KG1 (cell line): ENCODE data around the gene SPEM2.

ENCODE experiments used
- DNase-seq: peaks from one replicate; lab custom pipeline; 2025; lab: John Stamatoyannopoulos, UW

The SPEM2 gene

DNA sequence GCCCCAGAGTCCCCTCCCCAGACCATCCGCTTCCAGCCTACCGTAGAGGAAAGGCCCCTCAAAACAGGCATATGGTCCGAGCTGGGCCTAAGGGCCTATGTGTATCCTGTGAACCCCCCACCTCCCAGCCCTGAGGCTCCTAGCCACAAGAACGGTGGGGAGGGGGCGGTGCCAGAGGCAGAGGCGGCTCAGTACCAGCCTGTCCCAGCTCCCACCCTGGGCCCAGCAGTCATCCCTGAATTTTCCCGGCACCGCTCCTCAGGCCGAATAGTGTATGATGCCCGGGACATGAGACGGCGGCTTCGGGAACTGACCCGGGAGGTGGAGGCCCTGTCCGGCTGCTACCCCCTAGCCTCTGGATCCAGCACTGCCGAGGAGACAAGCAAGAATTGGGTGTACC, 4.2 kb upstream of the SPEM2 start:
- no peak for DNase-seq

DNA sequence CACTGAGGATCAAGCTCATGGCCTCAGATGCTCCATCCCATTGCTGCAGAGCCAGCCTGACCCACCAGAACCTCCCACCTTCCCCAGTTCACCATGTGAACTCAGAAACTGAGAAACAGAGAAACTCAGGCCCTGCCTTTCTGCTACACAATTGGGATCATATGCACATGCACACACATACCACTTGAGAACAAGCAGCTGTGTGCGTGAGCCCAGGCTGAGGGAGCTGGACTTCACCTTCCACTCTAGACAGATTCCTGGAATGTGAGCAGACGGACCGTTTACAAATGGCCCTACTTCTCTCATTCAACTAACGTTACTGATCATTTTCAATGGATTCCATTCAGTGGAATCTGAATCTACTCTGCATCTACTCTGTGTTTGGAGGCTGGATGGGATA, 1.7 kb upstream of the SPEM2 start:
- no peak for DNase-seq

DNA sequence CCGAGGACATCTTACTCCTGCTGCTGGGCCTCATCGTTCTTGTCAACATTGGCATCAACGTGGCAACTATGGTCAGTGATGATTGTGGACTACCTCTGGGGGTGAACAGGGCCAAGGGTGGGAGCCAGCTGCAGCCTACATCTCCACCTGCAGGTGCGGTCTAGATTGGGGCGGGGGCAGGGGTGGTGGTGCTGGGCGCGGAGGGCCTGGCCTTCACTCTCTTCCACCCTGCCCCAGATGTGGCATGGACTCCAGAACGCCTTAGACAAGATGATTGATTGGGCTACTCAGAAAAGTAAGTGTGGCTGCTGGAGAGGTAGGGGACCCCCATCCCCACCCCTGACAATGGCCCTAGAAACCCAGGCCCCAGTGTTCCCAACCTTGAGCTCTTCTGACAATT, 340 bp downstream of the SPEM2 start:
- DNase-seq, result no peak

DNA sequence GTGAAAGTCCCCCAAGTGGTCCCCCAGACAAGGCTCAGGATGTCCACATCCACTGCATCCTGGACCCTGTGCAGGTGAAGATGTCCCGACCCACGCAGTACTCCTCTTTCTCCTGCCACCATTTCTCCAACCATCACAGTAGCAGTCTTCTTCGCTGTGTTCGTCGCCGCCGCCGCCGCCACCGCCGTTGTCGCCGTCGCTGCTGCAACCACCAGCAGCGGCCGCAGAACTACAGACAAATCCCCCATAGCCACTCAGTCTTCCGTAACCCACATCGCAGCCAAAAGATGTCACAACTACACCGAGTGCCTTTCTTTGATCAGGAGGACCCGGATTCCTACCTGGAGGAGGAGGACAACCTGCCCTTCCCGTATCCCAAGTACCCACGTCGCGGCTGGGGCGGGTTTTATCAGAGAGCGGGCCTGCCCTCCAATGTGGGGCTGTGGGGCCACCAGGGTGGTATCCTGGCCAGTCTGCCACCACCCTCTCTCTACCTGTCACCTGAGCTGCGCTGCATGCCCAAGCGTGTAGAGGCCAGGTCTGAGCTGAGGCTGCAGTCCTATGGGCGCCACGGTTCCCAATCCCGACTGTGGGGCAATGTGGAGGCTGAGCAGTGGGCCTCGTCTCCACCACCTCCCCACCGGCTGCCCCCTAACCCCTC, 917 bp downstream of the SPEM2 start:
- no peak for DNase-seq

DNA sequence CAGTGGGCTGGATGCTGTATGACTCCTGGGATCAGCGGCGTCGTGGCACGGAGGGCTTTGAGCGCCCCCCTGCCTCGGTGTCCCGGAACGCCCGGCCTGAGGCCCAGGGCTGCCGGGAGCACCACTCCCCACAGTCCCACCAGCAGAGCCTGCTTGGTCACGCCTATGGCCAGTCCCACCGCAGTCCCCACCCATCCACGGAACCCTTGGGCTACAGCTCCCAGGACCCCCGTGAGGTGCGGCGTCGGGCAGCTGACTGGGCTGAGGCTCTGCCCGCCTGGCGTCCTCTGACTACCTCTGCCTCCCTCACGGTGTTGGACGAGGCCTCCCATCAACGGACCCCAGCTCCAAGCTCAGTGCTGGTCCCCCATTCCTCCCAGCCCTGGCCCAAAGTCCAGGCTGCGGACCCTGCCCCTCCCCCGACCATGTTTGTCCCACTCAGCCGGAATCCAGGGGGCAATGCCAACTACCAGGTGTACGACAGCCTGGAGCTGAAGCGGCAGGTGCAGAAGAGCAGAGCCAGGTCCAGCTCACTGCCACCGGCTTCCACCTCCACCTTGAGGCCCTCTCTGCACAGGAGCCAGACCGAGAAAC, 1.6 kb downstream of the SPEM2 start:
- no peak for DNase-seq

DNA sequence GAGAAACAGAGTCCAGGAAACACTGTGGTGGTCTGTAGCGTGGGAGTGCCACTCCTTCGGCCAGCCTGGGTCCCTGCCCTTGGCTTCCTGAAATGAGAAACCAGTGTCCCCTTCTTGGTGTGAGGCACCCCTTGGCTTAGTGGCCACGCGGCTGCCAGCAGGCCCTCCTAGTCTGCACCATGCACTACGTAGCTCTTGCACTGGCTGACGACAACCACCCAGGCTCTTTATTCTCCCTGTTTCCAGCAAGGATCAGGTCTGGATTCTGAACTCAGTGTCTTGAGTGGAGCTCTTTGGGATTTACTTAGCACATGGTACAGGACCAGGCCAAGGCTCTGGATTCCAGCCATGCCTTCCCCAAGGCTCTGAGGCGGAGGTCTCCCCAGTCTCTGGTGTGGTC, 2.1 kb downstream of the SPEM2 start:
- no peak for DNase-seq

DNA sequence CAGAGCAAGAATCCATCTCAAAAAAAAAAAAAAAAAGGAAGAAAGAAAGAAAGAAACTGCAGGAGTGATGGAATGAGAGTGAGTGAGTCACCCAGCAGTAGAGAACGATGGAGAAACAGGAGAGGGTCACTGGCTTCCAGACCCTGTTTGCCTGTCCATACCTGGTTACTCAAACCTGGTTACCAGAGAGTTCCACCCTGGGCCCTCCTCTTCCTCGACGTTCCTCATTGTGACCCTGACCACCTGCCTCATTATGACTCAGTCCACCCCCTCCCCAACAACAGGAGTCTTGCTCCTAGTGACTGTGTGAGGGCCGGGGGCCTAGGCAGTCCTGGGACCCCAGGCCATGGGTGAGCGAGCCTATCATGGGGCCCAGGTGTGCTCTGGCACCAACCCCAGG, 3.1 kb downstream of the SPEM2 start, which contains the start of gene SPEM3:
Gene SPEM3 (plus strand): TSS at position 301 of the 400 bp plus-strand sequence. CDS start 46 bp downstream, at position 347.
- no peak for DNase-seq

DNA sequence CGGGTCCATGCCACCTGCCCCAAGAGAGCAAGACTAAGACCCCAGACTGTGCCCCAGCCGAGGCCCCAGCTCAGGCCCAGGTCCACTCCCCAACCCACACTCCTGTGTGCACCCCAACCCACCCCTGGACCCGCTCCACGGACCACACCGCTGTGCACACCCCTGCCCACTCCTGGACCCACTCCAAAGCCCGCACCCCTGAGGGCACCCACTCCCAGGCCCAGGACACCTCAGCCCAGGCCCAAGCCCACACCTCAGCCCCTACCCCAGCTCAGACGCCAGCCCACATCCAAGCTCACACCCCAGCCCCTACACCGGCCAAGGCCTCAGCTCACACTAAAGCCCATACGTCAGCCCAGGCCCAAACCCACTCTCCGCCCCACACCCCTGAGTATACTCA, 4.3 kb downstream of the SPEM2 start:
- DNase-seq, result no peak

DNA sequence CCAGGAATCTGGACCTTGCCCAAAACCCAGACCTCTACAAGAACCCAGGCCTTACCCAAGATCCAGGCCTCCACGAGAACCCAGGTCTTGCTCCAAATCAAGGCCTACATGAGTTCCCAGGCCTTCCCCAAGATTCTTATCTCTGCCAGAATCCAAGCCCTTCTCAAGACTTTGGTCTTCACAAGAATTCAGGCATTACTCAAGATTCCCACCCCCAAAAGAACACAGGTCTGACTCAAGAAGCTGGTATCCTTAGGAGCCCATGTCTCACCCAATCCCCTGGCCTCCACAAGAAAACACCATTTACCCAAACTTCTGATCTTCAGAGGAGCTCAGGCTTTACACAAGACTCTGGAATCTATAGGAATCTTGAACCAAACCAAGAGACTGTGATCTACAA, 5.8 kb downstream of the SPEM2 start:
- no peak for DNase-seq

DNA sequence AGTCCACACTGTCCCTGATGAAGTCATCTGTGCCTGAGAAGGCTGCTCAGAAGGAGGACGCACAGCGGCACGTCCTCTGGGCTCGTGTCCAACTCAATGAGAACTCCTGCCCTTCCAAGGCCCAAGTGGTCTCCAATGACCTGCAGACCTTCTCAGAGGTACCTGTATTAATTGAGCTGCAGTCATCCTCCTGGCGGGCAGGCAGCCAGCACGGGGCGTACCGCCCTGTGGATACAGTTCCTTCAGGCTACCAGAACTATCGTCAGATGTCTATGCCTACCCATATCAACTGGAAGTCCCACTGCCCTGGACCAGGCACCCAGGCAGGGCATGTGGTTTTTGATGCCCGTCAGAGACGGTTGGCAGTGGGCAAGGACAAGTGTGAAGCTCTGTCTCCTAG, 6.9 kb downstream of the SPEM2 start:
- DNase-seq, result no peak

DNA sequence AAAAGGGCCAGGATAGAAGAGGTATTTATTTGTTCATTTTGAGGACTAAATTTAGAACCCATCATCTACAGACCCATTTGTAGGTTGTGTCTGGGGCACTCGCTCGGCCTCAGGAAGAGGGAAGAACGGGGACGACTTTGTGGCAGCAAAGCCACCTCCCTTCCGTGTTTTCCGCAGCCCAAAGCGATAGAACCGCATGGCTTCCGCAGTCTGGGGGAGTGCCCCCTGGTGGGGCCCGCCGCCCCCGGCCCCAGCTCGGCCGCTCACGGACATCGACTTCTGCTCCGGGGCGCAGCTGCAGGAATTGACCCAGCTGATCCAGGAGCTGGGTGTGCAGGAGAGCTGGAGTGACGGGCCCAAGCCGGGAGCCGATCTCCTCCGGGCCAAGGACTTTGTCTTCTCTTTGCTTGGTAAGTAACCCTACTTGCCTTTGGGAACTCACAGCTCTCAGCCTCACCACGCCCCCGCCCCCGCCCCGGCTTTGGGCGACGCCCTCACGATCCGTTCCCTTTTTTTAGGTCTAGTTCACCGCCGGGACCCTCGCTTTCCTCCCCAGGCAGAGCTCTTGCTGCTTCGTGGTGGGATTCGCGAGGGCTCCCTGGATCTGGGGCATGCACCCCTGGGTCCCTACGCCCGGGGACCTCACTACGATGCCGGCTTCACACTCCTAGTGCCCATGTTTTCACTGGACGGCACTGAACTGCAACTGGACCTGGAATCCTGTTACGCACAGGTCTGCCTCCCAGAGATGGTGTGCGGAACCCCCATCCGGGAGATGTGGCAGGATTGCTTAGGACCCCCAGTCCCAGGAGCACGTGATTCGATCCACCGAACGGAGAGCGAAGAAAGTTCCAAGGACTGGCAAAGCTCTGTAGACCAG, 10.5 kb downstream of the SPEM2 start:
- DNase-seq, result no peak

DNA sequence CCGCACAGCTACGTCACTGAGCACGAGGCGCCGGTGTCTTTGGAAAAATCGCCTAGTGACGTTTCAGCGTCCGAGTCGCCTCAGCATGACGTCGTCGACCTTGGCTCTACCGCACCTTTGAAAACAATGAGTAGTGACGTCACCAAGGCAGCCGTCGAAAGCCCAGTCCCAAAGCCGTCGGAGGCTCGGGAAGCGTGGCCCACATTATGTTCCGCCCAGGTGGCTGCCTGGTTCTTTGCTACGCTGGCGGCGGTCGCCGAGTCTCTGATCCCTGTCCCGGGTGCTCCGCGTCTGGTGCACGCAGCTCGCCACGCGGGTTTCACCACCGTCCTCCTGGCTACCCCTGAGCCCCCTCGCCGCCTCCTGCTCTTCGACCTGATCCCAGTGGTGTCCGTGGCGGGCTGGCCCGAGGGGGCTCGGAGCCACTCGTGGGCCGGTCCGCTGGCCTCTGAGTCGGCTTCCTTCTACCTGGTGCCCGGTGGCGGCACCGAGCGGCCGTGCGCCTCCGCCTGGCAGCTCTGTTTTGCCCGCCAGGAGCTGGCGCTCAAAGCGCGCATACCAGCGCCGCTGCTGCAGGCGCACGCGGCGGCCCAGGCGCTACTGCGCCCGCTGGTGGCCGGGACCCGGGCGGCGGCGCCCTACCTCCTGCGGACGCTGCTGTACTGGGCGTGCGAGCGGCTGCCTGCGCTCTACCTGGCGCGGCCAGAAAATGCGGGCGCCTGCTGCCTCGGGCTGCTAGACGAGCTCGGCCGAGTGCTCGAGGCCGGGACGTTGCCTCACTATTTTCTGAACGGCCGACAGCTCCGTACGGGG, 11.3 kb downstream of the SPEM2 start:
- no peak for DNase-seq

DNA sequence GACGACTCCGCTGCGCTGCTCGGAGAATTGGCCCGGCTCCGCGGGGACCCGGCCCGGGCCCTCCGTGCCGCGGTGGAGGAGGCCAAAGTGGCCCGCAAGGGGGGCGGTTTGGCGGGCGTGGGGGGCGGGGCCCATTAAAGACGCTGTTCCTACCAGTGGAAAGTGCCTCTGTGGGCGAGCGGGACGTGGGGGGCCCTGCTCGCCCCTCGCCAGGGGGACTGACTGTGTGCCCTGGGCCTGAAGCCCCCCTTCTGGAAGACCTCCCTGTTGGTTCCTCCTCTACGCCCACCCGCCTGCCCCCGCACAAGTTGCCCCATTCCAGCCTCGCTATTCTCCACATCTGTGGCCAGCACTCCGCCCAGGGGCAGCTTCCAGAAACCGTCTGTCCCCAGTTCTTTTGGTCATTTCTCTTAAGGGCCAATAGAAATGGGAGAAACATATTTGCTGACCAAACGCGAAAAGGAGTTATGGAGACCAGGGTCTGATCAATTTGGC, 12.0 kb downstream of the SPEM2 start:
- DNase-seq, result no peak

DNA sequence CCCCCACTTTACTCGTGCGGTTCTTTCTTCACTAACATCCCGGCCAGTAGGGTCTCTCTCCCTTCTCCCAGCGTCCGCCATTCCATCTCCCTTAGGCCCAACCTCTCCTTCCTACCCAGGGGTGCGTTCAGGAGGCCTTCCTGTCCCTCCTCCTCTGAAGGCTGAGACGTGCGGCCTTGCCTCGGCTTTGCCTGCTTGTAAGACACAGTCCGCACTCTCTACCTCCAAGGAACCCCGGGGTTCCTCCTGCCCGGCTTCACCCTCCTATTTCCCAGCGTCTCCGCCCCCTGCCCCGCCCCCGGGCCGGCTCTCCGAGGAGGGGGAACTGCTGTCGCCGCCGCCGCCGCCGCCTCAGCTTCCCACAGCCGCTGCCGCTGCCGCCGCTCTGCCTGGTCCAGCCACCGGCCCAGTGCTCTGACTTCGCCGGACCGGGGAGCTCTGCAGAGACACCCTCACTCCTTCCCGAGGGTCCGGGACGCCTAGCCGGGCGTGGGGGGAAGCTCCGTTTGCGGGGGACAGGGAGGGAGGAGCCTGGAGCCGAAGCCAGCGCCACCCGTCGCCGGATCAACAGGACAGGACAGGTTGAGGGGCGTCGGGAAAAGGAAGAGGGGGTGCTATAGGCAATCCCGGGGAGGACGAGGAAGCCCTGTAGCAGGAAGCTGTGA, 12.7 kb downstream of the SPEM2 start:
- no peak for DNase-seq

DNA sequence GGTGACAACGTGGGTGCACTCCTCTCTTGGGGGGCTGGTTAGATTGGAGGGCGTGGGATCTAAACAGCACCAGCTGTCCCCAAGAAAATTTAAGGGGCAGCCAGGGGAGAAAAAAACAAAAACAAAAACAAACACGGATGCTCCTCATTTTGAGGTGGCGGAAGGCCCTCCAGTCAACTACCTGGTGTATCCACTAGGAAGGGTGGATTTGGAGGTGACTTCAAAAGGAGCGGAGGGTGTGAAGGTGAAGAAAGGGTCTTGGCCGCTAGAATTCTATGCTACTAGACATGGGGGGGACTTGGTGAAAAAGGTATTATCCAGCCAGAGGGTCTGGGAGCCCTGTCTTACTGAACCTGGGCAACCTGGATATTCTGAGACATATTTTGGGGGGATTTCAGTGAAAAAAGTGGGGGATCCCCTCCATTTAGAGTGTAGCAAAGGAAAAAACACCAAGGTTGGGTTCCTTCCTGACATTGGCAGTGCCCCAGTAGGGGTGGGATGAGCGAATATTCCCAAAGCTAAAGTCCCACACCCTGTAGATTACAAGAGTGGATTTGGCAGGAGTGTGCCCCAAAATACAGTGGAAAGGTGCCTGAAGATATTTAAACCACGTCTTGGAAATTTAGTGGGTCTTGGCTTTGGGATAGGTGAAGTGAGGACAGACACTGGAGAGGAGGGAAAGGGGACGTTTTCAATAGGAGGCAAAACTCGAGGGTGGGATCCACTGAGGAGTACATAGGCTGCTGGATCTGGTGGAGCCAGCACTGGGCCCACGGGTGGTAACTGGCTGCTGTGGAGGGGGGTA, 13.4 kb downstream of the SPEM2 start:
- DNase-seq, result no peak

DNA sequence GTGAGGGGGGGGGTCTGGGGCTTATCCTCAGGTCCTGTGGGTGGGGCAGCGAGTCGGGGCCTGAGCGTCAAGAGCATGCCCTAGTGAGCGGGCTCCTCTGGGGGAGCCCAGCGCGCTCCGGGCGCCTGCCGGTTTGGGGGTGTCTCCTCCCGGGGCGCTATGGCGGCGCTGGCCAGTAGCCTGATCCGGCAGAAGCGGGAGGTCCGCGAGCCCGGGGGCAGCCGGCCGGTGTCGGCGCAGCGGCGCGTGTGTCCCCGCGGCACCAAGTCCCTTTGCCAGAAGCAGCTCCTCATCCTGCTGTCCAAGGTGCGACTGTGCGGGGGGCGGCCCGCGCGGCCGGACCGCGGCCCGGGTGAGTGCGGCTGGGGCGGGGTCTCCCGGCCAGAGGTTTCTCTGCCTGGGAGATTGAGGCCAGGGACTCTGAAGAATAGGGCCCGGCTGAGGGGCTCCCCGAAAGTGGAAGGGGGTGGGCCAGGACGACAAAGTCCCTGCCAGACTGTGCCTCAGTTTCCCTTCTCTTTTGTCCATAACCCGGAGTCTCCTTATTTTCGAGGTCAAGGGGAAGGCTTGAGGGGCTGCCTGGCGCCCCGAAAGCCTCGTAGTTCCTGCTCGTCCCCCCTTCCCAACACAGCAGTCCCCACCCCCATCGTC, 14.2 kb downstream of the SPEM2 start, which contains the start of gene FGF11:
Gene FGF11 (plus strand): TSS at position 51 of the 651 bp plus-strand sequence. CDS start 109 bp downstream, at position 160.
- no peak for DNase-seq

DNA sequence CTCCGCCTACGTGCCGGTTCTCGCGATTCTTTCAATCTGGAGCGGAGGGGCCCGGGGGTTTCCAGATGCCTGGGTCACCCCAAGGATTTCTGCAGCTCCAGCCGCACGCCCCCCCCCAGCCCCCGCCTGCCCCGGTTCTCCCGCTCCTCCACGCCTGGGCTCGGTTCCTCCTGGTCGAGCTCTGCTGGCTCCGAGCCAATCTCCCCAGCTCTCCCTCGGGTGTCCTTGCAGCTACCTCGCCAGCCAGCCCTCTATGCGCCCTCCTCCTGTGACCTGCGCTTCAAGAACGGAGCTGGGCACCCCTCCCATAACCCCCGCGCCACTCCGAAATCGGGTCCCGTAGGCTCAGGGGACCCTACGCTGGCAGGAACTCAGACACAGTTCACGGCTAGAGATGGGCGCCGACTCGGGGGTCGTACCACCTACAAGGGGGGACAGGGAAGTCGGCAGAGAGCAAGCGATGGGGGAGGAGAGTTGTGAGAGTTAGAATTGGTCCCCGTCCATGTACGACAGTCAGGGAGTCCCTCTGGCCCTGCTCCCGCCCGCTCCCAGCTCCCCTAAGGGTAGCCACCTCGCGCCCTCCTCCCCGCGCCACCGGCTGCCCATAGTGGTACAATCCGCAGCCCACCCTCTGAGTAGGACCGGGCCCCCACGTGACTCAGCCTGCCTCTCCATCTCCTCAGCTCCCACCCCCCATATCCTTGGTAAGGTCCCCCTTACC, 14.9 kb downstream of the SPEM2 start:
- DNase-seq, result no peak

DNA sequence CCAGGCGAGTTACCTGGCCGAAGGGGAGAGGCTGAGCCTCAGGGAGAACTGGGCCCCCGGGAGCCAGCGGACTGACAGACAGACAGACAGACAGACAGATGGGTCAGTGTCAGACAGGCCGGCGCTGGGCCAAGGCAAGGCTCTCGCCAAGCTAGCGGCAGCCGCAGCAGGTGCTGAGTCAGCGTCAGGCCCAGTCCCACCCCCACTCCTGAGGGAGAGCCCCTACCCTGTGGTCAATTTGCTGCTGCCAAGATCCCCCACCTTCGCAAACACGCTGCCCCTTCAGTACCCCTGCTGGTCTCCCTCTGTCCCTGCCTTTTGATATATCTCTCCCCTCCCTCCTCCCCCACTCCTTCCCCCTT, 15.4 kb downstream of the SPEM2 start:
- DNase-seq, result no peak

DNA sequence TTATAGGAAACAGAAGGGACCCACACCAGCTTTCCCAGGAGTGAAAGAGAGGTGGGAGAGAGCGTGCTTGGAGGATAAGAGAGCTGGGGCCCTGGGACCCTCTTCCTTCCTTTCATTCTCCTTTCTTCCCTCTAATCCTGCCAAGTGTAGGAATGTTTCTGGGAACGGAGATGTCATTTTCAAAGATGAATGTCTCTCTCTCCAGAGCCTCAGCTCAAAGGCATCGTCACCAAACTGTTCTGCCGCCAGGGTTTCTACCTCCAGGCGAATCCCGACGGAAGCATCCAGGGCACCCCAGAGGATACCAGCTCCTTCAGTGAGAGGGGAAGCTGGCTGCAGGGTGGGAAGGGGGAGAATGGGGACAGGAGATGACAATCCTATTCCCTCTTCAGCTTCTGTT, 15.8 kb downstream of the SPEM2 start:
- DNase-seq, result no peak
